ENCODE data around the gene LMBR1.

- TF ChIP-seq CTCF (IDR thresholded peaks at IDR 0.05; ENCODE audit: insufficient read depth, low read depth, low read length), result no peak
- TF ChIP-seq EZH2 (IDR thresholded peaks at IDR 0.05; ENCODE audit: insufficient read depth, low read length), result no peak
Observed at GRCh38 chr7:156903232-156903909, 10.4 kb upstream of the LMBR1 start.

Data from astrocyte (in vitro differentiated cells and primary cell).